ENCODE measurements around the gene SLC7A5.
"Not testable (repeated sequence)": the region's sequence is repeated elsewhere in the genome, so short reads cannot be mapped to it uniquely, and the experiment has no call there.

SLC7A5 gene

GRCh38 chr16:87794485-87795078 is 74.7 kb downstream of the SLC7A5 start:
- no peak for DNase-seq (ENCODE audit: low read depth)

DNA sequence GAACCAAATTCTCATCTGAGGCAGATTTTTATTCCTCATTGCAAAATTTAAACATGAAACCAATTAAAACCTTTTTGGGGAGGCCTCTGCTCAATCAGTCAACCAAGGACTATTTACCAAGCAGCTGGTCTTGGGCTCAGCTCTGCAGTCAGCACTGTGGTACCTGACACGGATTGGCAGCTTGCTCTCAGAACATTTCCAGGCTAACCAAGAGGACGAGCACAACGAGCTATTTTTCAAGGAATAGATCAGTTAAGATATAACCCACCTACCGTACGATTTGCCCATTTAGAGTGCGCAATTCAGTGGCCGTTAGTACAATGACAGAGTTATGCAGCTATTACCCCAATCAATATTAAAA is 77.1 kb downstream of the SLC7A5 start:
- DNase-seq (ENCODE audit: low read depth) = no peak

- DNase-seq (ENCODE audit: low read depth) = no peak
Observed at GRCh38 chr16:87791295-87792204, 77.8 kb downstream of the SLC7A5 start.

GRCh38 chr16:87790292-87791100 is 78.8 kb downstream of the SLC7A5 start:
- no peak for DNase-seq (ENCODE audit: low read depth)

- no peak for DNase-seq (ENCODE audit: low read depth)
Observed at GRCh38 chr16:87789437-87790291, 79.6 kb downstream of the SLC7A5 start.

- DNase-seq (ENCODE audit: low read depth) = not testable (repeated sequence)
Observed at GRCh38 chr16:87788730-87789436, 80.4 kb downstream of the SLC7A5 start.

DNA sequence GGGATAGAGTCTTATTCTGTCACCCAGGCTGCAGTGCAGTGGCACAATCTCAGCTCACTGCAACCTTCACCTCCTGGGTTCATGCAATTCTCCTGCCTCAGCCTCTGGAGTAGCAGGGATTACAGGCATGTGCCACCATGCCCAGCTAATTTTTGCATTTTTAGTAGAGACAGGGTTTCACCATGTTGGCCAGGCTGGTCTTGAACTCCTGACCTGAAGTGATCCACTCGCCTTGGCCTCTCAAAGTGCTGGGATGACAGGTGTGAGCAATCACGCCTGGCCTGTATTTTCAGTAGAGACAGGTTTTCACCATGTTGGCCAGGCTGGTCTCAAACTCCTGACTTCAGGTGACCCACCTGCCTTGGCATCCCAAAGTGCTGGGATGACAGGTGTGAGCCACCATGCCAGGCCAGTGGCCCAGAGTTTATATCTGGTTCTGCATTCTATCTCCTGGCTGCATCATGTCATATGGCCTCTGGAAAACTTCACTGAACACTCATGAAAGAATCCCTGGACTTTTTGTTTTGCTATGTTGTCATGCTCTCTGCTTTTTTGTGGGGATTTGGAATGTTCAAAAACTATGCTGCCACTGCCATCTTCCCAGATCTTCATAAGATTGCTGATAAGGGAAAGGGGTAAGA is 81.7 kb downstream of the SLC7A5 start:
- not testable (repeated sequence) for DNase-seq (ENCODE audit: low read depth)

DNA sequence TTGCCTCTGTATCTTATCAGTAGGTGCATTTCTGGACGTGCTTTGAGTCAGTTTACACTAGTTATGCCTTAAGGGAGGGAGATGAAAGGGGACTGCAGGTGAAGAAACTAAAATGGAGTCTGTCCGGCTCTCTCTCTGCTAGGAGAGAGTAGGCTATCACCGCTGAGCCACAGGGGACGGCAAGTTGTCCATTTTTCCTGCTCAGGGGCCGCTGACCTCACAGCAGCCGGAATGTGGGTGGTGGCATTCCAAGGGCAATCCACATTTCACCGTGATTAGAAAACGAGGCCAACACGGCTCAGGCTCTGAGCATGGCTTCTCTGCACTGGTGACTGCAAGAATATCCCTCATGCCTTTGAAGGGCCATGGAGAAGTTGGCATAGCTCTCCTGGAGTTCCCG is 84.5 kb downstream of the SLC7A5 start:
- no peak for DNase-seq (ENCODE audit: low read depth)

- DNase-seq (ENCODE audit: low read depth) = no peak
Observed at GRCh38 chr16:87782033-87782432, 87.3 kb downstream of the SLC7A5 start.

DNA sequence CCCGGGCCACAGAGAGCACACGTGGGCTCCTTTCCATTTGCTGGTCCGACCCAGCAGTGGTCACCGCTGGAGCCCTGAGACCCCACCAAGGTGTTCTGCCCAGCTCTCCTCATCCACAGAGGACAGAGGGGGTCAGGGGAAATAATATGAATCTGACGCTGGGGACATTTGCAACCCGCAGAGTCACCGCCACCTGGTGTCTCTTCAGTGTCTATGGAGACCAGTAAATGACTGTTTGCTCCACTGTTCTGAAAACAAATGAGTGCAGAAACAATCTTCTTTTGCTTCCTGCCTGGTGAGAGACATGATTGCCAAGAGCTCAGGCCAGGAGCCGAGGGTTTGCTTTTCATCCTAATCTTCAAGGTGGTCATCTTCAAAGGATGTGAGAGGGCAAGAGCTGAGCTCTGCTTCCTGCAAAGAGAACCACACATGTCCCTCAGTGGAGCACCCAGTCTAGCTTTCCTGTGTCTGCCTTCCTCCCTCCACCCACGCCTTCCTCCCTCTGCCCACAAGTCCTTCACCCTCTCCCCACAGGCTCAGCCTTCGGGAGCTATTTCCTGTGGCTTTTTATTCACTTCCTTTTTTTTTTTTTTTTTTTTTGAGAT is 88.8 kb downstream of the SLC7A5 start:
- no peak for DNase-seq (ENCODE audit: low read depth)
